GM12892 (cell line): ENCODE results near the gene DNAL4.
A peak's percentile ranks its signal among the peaks of the same experiment; 100 is the strongest.

Source experiments
- DNase-seq: peaks from one replicate; pipeline ENCODE4 v3.0.0; 2011; ENCODE audit not compliant: insufficient read length
- FAIRE-seq: peaks from 2 replicates; lab custom pipeline; 2011; peaks lifted over from hg19 to GRCh38; lab: Jason Lieb, UNC
- POLR2A ChIP-seq: IDR thresholded peaks from 2 replicates; pipeline ENCODE4 v1.6.1; 2011; ENCODE audit warnings: low read depth, low read length, control low read depth
- POLR2AphosphoS5 ChIP-seq: IDR thresholded peaks from 2 replicates; pipeline ENCODE4 v1.6.1; 2011; ENCODE audit warnings: low read depth, low read length, control low read depth
- TAF1 ChIP-seq: IDR thresholded peaks from 2 replicates; pipeline ENCODE4 v1.6.1; 2011; ENCODE audit warnings: low read depth, mild to moderate bottlenecking, control low read depth, low read length, borderline replicate concordance

DNAL4 gene

GRCh38 chr22:38751422-38752346, 42.3 kb downstream of the DNAL4 start:
- peak; percentile 81 for DNase-seq
- peak; percentile 97 for FAIRE-seq
- TF ChIP-seq POLR2A (no peak), TAF1 (no peak), POLR2AphosphoS5 (no peak)

GRCh38 chr22:38751066-38751421, 42.9 kb downstream of the DNAL4 start:
- FAIRE-seq (no peak), DNase-seq (no peak)
- no peak for TF ChIP-seq POLR2AphosphoS5
- no peak for TF ChIP-seq TAF1
- TF ChIP-seq POLR2A, result no peak

GRCh38 chr22:38750638-38751037, 43.3 kb downstream of the DNAL4 start:
- TF ChIP-seq POLR2A (no peak), TAF1 (no peak), POLR2AphosphoS5 (no peak)
- FAIRE-seq (no peak), DNase-seq (no peak)

DNA sequence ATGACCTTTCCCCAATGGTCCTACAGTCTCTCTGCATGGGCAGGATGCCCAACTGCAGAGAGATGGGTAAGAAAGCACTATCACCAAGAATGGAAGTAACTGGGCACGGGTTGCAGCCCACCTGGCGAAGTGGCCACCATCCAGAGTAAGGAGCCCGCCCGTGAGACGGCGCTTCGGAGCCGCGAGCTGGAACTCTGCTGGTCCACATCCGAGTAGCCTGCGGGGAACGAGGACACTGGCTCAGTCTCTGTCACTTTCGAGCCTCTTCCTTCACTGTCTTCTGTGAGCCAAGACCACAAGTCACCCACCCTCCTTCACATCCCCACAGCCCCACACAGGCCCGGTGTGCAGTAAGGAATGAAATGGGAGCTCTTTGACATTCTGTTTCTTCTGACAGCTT, 43.8 kb downstream of the DNAL4 start:
- no peak for FAIRE-seq
- no peak for DNase-seq
- no peak for TF ChIP-seq POLR2AphosphoS5
- TF ChIP-seq TAF1, result no peak
- no peak for TF ChIP-seq POLR2A

DNA sequence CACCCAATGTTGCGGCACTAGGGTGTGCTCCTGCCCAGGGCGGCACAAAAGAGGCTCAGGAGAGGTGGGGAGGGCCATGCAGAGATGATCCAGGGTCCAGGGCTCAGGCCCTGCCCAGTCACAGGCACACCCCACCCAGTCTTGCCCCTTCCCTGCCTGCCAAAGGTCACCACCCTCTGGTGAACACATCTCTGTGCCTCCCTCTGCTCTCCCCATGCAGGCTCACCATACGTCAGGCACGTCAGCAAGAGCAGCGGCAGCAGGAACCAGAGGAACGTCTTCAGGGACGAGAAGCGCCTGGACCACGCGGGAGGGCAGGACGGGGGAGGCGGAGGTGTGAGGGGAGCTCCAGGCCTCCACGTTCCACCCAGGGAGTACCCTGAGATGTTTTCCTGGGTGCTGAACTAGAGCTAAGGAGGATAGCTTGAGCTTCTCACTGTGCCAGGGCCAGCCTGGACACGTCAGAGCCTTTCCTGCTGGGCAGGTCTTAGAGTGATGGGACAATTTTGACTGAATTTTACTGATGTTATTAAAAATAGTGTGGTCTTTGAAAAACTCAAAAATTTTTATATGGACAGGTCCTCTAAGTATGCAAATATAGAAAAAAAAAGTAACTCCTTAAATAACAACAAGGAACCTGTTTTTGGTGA, 45.3 kb downstream of the DNAL4 start:
- no peak for TF ChIP-seq POLR2A
- no peak for TF ChIP-seq TAF1
- TF ChIP-seq POLR2AphosphoS5, result no peak
- DNase-seq, result no peak
- FAIRE-seq, result no peak

DNA sequence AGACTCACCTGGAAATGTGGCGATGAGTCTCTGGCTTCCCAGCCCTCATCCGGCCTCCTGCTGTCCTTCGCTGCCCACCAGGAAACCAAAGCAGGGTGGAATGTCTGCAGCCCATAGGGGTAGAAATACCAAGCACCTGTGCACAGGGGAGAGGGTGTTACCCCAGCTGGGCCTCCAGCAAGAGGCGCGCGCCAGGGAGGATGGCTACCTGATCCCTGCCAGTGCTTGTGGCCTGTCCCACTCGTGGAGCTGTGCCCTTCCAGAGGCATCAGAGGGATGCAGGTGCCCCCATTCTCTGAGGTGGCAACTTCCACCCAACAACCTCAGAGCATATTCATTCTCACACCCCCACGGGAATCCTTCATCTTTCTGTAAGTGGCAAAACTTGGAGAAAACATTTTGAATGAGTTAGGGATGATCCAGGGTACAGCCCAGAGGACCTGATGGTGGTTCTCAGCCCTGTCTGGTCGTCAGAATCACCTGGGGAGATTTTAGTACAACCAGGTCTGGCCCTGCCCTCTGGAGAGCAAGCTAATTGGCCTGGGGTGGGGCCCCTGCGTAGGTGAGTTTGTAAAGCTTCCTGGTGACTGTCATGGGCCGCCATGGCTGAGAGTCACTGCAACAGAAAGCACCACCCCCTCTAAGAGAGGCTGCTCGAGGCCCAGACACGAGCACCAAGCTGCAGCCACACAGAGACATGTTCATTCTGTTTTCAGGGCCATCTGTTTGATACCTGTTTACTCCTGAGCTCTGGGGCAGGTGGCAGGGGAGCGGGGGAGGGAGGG, 48.1 kb downstream of the DNAL4 start:
- peak; percentile 28; the same call in 1 of the 2 replicates for TF ChIP-seq POLR2A
- no peak for TF ChIP-seq TAF1
- no peak for TF ChIP-seq POLR2AphosphoS5
- no peak for FAIRE-seq
- DNase-seq, result no peak

GRCh38 chr22:38744981-38745380, 49.0 kb downstream of the DNAL4 start:
- no peak; the same call in 1 of the 2 replicates for TF ChIP-seq POLR2AphosphoS5
- DNase-seq, result no peak

DNA sequence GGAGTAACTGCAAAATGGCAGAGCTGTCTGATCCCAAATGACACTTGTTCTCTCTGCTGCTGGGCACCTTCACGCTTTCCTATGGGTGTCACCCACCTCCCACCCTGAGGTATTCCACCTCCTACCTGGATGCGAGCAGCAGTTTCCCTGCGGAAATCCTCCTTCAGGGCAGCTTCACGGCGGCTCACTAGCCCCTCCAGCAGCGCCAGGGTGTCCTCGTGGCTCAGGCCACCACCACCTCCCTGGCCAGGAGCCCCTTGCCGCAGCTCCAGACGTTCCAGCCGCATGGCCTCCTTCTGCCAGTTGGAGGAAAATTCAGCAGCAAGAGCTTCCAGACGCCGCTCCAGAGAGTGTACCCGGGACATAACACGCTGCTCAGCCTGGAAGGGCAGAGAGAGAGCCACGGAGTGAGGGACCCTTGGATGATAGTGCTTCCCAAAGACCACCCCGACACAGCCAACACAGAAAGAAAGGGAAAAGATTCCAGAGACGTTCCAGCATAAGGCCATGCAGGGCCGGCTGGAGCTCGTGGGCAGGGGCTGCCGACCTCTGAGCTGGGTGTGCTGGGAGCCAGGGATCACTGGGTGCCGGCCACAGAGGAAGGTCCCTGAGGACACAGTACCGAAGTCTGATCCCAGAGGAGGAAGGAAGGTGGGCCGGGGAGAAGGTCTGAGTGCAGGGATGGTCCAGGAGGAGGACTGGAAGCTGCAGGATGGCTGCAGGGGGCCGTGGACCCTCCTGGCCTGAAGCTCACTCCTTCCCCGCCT, 51.6 kb downstream of the DNAL4 start:
- DNase-seq (no peak), FAIRE-seq (no peak)
- no peak for TF ChIP-seq POLR2A
- no peak for TF ChIP-seq TAF1
- peak; percentile 22 for TF ChIP-seq POLR2AphosphoS5

More at GRCh38 chr22:38744981-38745380, 49.0 kb downstream of the DNAL4 start:
- no peak for FAIRE-seq

DNA sequence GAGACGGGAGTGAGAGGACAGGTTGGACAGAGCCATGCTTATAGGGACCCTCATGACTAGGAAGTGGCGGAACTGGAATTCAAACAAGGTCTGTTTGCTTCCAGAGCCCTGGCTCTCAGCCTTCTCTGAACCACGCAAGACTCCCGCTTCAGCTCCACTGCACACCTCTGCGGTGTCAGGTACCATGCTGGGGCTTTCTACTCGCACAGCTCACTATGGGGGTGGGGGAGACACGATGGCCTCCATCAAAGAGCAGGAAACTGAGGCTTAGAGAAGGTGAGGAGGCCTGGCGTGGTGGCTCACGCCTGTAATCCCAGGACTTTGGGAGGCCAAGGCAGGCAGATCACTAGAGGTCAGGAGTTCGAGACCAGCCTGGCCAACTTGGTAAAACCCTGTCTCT, 52.4 kb downstream of the DNAL4 start:
- DNase-seq (no peak), FAIRE-seq (no peak)
- TF ChIP-seq POLR2A, result no peak
- no peak for TF ChIP-seq POLR2AphosphoS5
- no peak for TF ChIP-seq TAF1

DNA sequence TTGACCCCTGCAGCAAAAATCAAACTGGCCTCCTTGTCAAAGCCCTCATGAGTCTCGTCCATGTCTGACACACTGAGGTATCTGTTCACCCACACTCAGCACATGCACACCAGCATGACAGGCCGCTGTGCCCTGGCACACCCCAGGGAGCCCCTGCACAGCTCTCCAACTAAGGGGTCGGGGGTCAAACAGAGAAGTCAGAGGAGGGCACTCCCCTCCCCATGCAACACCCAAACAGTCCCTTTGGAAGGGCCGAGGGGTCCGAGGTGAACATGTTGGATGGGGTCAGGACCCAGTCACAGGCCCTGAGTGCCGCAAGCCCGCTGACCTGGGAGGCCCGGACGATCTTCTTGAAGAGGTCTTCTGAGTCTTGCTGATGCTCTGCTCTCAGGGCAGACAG, 52.8 kb downstream of the DNAL4 start:
- FAIRE-seq (no peak), DNase-seq (no peak)
- no peak; the same call in 1 of the 2 replicates for TF ChIP-seq POLR2A
- no peak for TF ChIP-seq TAF1
- no peak for TF ChIP-seq POLR2AphosphoS5

GRCh38 chr22:38740754-38741153, 53.2 kb downstream of the DNAL4 start:
- no peak for DNase-seq
- no peak for FAIRE-seq
- TF ChIP-seq POLR2AphosphoS5 (no peak), POLR2A (no peak), TAF1 (no peak)
